Vagina (tissue), 2 donors: ENCODE measurements around the gene ETFBKMT. TPM values are rescaled to one million over a fixed set of nuclear protein-coding genes. Genes with fewer than 3 reads are reported as not detected.

Source experiments
- DNase-seq, 2 donors: peaks; one replicate each; pipeline ENCODE4 v3.0.0-alpha.2; 2017; ENCODE audit errors: extremely low spot score in 2 of 2
- H3K27ac ChIP-seq: fragments of 200-600 bp; sonication (generic); one replicate; pipeline ENCODE4 v1.5.1; 2019
- H3K27me3 ChIP-seq: fragments of 200-600 bp; sonication (generic); one replicate; pipeline ENCODE4 v1.5.1; 2019
- H3K36me3 ChIP-seq, 2 donors: fragments of 200-600 bp; sonication (generic); one replicate each; pipeline ENCODE4 v1.5.1; 2017 to 2019
- H3K4me1 ChIP-seq: fragments of 200-600 bp; sonication (generic); one replicate; pipeline ENCODE4 v1.5.1; 2019
- H3K4me3 ChIP-seq, 2 donors: fragments of 200-600 bp; sonication (generic); 1 replicate in 1 of 2; 2 replicates in 1 of 2; pipeline ENCODE4 v1.5.1; 2016 to 2019
- H3K9me3 ChIP-seq: fragments of 200-600 bp; sonication (generic); one replicate; pipeline ENCODE4 v1.5.1; 2019
- CTCF ChIP-seq, 3 experiments: fragments of 450-650 bp in 2 of 3; fragments of 200-600 bp in 1 of 3; sonication (generic) in 1 of 3; IDR thresholded peaks; one replicate each; pipeline ENCODE4 v1.5.1; 2017 to 2019; ENCODE audit warnings: antibody characterized with exemption in 3 of 3, mild to moderate bottlenecking in 2 of 3, moderate library complexity in 2 of 3
- POLR2A ChIP-seq, 2 donors: fragments of 450-650 bp; IDR thresholded peaks; one replicate each; pipeline ENCODE4 v1.6.1; 2017; ENCODE audit warnings: antibody characterized with exemption in 2 of 2, mild to moderate bottlenecking in 2 of 2, moderate library complexity in 2 of 2
- POLR2AphosphoS5 ChIP-seq, 2 donors: sonication (generic); formaldehyde crosslinking; IDR thresholded peaks; one replicate each; pipeline ENCODE4 v1.9.0; 2017; ENCODE audit warnings: antibody characterized with exemption in 2 of 2, mild to moderate bottlenecking in 2 of 2, low read depth in 1 of 2; ENCODE audit not compliant: insufficient read depth in 1 of 2
- intact Hi-C: fragments of 100-400 bp; cut with DNase I; formaldehyde crosslinking; loops from one replicate; pipeline ENCODE4 v1.15.1; 2023
- total RNA-seq: library from RNA; depleted of rRNA; stranded (reverse); fragments of >200 nt; gene quantifications from one replicate; pipeline ENCODE4 v1.2.3, GENCODE V29; 2016

Gene ETFBKMT
- total RNA-seq, 1 donor from 2014 or later = 0.98 TPM

DNA sequence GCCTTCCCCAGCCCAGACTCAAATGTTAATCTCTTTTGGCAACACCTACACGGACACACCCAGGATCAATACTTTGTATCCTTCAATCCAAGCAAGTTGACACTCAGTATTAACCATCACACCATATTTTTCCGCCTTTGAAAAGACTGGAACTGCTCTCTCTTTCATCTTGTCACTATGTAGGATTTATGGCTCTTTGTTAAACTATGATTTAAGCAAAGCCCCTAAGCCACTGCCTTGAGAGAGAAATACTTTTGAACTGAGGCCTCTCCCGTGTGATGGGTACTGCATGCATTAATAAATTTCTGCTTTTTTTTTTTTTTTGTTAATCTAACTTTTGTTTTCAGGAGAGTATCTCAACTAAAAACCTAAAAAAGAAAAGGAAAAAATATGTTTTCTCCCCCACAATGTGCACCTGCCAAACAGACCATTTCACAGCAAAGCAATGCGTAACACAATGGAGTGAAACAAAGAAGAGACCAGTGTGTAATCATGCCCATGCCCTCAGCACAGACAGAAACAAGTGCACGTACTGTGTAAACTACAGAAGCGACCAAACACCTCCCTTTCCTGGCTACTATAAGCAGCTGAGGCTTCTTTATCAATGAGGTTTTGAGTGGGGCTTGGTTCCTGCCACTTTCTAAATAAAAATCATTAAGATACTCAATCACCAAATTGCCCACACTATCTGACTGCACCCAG lies 28.3 kb upstream of the ETFBKMT start:
- Histone ChIP-seq H3K9me3 (no peaks in the 10 kb centered on the region), H3K27me3 (no peaks in the 10 kb centered on the region), H3K4me3 (no peak overlapping the region), H3K27ac (no peak overlapping the region), H3K36me3 (no peaks in the 10 kb centered on the region), H3K4me1 (peaks cover 11% of the 10 kb centered on the region)
- TF ChIP-seq CTCF (IDR thresholded peaks at IDR 0.05) (no peak), POLR2AphosphoS5 (IDR thresholded peaks at IDR 0.05; ENCODE audit: insufficient read depth in 1 of 2, low read depth in 1 of 2) (no peak), POLR2A (IDR thresholded peaks at IDR 0.05) (no peak)
- intact Hi-C loops = loop anchor here (10.0 kb wide), 1 partner anchor 376 kb away; no protein-coding TSS in a partner anchor
- no peak for DNase-seq

- intact Hi-C loops = loop anchor here (10.0 kb wide), 1 partner anchor 377 kb away; no protein-coding TSS in a partner anchor
- DNase-seq = no peak
Measured at GRCh38 chr12:31631809-31632208, 27.7 kb upstream of the ETFBKMT start.

GRCh38 chr12:31633464-31633863 lies 26.0 kb upstream of the ETFBKMT start:
- no peak overlapping the region for H3K4me3 ChIP-seq
- H3K27ac ChIP-seq = no peak overlapping the region
- DNase-seq = no peak
- no peak for TF ChIP-seq POLR2AphosphoS5 (IDR thresholded peaks at IDR 0.05; ENCODE audit: insufficient read depth in 1 of 2, low read depth in 1 of 2)
- no peak for TF ChIP-seq POLR2A (IDR thresholded peaks at IDR 0.05)
- no peak for TF ChIP-seq CTCF (IDR thresholded peaks at IDR 0.05)
- H3K9me3 ChIP-seq = no peaks in the 10 kb centered on the region
- H3K4me1 ChIP-seq = peaks cover 11% of the 10 kb centered on the region
- H3K27me3 ChIP-seq = no peaks in the 10 kb centered on the region
- H3K36me3 ChIP-seq = no peaks in the 10 kb centered on the region
- intact Hi-C loops = loop anchor here (10.0 kb wide), 1 partner anchor 379 kb away; no protein-coding TSS in a partner anchor

More at GRCh38 chr12:31631809-31632208, 27.7 kb upstream of the ETFBKMT start:
- no peaks in the 10 kb centered on the region for H3K36me3 ChIP-seq
- peaks cover 11% of the 10 kb centered on the region for H3K4me1 ChIP-seq
- H3K27me3 ChIP-seq = no peaks in the 10 kb centered on the region
- H3K27ac ChIP-seq = no peak overlapping the region
- TF ChIP-seq POLR2AphosphoS5 (IDR thresholded peaks at IDR 0.05; ENCODE audit: insufficient read depth in 1 of 2, low read depth in 1 of 2) = no peak
- TF ChIP-seq CTCF (IDR thresholded peaks at IDR 0.05) = no peak
- no peaks in the 10 kb centered on the region for H3K9me3 ChIP-seq
- H3K4me3 ChIP-seq = no peak overlapping the region

GRCh38 chr12:31634620-31635019 lies 24.9 kb upstream of the ETFBKMT start:
- DNase-seq = no peak
- Histone ChIP-seq H3K4me3 (no peak overlapping the region), H3K27ac (no peak overlapping the region), H3K36me3 (no peaks in the 10 kb centered on the region), H3K27me3 (no peaks in the 10 kb centered on the region), H3K4me1 (peaks cover 8% of the 10 kb centered on the region), H3K9me3 (no peaks in the 10 kb centered on the region)
- no peak for TF ChIP-seq POLR2AphosphoS5 (IDR thresholded peaks at IDR 0.05; ENCODE audit: insufficient read depth in 1 of 2, low read depth in 1 of 2)
- TF ChIP-seq CTCF (IDR thresholded peaks at IDR 0.05) = no peak
- TF ChIP-seq POLR2A (IDR thresholded peaks at IDR 0.05) = no peak
- intact Hi-C loops = loop anchor here (5.0 to 10.0 kb wide), 2 partner anchors 232 to 380 kb away; no protein-coding TSS in a partner anchor

GRCh38 chr12:31641509-31642090 lies 17.9 kb upstream of the ETFBKMT start:
- Histone ChIP-seq H3K36me3 (no peaks in the 10 kb centered on the region), H3K4me3 (no peak overlapping the region), H3K27me3 (no peaks in the 10 kb centered on the region), H3K27ac (no peak overlapping the region), H3K9me3 (no peaks in the 10 kb centered on the region), H3K4me1 (no peaks in the 10 kb centered on the region)
- DNase-seq = no peak
- intact Hi-C loops = no loop called here
- TF ChIP-seq CTCF (IDR thresholded peaks at IDR 0.05) (no peak), POLR2AphosphoS5 (IDR thresholded peaks at IDR 0.05; ENCODE audit: insufficient read depth in 1 of 2, low read depth in 1 of 2) (no peak), POLR2A (IDR thresholded peaks at IDR 0.05) (no peak)
